Measurements from ENCODE around the gene HMG20A.
A peak's percentile ranks its signal among the peaks of the same experiment; 100 is the strongest.

HMG20A gene

DNA sequence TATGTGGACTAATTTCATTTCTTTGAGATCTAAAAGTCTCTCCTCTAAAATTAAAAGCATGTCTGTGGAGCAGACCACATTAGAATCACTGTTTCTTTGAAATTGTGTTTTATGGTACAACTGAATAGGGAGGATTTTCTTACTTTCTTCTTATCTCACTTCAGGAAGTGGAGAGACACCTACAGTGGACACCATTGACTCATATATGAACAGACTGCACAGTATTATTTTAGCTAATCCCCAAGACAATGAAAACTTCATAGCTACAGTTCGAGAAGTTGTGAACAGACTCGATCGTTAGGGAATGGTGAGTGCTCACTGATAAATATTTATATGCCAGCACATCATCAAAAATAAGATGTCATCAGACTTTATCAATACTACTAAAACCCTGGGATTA, 58.3 kb downstream of the HMG20A start:
- DNase-seq = no peak

DNA sequence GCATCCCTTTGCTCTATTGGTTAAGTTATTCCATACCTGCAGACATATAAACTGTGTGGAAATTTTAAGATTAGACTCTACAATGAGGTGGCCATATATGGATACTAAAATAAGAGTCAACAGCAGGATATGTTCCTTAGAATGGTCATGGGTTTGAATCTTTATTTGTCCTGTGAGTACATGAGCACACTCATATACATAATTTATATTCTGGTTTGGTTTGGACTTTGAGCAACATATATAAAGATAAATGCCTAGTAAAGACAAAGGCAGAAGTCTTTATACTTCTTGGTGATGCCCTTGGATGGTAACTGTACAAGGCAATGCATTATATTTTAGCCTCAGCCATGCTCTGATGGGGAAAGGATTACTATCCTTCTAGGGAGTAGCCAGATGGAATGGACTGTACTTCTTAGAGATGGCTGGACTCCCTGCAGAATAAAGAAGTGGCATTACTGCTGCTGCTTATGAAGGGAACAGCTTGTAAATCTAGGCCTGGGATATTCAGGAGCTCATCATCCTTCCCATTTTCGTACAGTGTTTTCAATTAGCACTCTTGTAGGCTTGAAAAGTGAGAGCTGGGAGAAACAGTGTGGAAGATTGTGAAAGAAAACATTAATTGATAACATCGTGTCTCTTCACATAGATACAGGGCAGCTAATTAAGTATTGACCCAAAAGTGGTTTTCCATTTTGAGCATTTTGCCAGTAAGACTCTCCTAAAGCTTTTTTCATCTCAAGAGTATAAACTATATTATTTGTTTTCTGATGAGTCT, 60.4 kb downstream of the HMG20A start:
- no peak for DNase-seq

DNA sequence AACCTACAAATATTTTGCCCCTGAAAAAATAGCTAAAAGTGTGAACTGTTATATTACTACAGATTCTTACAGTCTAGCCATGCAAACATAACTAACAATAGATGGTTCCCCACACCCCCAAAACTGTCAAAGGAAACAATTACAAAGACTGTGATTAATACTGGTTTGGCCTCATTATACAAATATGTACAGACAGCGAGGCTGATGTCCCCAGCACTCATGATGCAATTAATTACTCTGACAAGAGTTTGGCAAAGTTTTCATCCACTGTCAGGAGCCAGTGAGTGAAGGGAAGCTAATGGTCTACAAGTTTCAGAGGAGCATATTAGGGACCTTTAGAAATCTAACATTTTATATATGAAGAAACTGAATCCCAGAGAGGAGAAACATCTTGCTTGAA, 61.0 kb downstream of the HMG20A start:
- no peak for DNase-seq

DNA sequence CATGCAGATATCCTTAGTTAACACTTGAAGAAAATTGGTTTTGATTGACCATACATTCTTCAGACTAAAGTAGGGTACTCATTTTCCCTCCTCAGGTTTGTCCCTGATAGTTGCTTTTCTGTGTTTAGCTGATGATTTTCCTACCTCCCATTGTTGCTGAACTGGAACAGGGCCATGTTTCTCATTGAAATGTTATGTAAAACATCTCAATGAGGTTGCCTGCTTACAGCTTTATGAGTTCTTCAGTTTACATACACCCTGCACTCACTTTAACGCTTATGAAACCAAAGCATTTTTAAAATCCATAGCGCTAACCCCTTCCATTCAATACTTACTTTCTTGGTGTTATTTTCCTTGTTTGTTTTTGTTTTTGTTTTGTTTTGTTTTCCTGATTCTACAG, 61.9 kb downstream of the HMG20A start:
- no peak for DNase-seq

DNA sequence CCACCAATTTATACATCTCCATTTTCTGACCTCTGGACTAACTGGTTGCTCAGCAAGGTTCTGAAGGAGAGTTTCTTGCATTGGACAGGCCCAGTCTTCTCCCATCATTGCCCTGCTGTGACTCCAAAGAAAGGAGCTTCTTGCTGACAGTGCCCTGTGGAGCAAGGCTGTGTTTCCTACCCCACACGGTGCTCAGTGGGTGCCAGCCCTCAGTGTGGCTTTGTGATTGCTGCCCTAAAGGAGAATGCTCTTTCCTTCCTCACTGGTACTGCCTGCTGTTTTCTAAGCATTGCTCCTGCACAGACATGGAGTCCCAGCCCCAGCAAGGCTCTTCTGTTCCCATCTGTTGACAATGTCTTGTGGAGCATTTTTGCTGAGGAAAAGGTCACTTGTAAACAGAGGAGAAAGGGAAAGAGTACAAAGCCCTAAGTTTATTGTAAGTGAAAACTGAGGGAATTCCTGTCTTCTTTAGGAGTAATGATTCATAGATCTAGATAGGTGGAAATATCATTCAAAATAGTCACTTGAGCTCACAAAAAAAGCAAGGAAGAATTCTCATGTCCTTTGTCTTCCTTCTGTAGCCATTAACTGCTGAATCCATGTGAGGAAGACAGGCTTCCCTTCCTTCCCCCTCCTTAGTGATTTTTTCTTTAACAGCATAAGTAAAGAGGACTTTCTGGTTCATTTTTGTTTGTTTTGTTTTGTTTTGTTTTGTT, 62.9 kb downstream of the HMG20A start:
- no peak for DNase-seq

DNA sequence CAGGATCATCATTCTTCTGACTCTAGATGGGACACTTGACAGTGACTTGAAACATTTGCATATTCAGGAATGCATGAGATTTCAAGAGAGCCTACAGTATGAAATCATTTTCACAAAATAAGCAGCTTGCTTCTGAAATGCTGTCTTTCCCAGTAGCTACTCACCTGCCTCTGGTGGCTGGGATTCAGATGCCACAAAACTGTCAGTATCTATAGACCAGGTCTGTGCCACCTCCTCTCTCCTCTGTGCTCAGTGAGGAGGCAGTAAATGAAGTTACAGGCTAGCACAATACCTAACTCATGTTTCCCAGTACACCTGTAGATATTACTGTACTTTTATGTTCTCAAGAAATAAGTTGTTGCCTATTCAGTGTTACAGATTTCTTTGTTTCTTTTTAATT, 64.3 kb downstream of the HMG20A start:
- DNase-seq = no peak

DNA sequence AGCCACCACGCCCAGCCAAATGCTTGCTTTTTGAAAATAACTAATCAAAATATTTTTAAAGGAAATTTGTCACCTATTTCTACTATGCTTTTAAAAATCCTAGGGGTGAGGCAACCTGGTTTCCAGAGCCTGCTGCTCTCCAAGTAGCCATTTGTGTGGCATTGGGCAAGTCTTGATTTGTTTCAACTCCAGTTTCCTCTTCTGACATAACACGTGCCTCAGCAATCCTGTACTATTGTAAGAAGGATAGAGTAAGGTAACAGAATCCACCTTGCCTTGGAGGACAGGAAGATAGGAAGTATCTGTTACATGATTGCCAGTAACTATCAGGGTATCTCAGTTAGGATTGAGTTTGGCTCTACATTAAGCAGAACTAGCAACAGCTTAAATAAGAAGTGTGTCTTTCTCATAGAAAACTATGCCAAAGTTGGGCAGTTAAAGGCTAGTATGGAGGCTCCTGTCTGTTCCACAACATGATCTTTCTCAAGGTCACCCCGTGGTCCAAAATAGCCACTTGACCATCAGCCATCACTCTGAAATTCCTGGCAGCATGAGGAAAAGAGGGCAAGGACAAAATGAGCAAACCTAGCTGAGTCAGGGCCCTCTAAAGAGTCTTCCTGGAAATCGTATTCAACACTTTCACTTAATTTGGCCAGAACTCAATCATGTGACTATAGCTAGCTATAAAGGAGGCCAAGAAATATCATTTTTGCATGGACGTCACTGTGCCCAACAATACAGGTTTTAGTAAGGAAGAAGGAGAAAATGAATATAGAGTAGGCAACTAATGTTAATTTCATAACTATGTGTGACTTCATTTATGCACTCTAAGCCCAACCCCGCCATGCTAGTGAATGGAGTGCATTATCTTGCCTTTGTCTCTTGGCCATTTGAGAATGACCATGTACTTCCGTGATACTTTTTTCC, 66.1 kb downstream of the HMG20A start:
- no peak for DNase-seq

DNA sequence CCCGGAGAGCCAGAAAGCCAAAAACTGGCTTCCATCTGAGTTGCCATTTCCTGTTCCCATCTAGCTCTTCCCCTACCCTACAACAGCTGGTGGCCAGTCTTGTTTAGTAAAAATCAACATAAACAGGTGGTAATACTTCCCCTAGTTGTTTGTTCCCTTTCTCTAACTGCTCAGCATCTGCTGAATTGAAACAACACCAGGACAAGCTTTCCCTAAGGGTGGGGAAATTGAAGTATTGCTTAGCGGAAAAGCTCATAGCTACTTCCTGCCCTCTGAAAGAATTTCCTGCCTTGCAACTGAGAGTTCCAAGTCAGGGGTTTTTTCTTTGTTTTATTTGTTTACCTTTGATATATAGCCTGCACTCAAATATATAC, 66.8 kb downstream of the HMG20A start:
- no peak for DNase-seq

DNA sequence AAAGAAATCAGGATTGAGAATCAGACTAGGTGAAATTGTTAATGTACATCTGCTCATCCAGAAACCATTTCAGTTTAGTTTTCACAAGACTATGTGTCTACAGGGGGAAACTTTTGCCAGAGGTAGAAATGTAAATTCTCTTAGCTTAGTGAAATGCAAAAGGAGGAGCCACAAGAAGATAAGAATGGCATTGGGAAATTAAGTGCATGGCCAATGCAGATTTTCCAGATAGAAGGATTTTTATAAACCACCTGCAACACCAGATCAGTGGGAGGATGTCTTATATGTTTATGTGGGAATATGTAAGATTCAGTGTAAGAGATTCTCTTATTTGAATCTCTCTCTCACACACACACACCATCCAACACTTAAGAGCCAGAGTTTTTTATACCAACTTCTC, 67.2 kb downstream of the HMG20A start:
- DNase-seq = no peak

DNA sequence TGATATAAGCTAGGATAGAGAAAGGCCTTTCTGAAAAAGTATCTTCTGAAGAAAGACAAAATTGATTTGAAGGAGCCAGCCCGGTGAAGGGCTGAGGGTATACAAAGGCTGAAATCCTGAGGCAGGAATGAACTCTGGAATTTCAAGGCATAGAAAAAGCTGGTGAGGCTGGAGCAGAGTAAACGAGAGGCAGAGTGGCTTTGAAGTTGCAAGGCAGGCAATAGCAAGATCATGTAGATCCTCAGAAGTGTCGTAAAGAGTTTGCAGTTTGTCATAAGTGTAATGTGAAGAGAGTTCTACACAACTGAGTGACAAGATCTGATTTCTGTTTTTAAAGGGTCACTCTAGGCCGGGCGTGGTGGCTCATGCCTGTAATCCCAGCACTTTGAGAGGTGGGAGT, 69.0 kb downstream of the HMG20A start:
- DNase-seq = no peak

DNA sequence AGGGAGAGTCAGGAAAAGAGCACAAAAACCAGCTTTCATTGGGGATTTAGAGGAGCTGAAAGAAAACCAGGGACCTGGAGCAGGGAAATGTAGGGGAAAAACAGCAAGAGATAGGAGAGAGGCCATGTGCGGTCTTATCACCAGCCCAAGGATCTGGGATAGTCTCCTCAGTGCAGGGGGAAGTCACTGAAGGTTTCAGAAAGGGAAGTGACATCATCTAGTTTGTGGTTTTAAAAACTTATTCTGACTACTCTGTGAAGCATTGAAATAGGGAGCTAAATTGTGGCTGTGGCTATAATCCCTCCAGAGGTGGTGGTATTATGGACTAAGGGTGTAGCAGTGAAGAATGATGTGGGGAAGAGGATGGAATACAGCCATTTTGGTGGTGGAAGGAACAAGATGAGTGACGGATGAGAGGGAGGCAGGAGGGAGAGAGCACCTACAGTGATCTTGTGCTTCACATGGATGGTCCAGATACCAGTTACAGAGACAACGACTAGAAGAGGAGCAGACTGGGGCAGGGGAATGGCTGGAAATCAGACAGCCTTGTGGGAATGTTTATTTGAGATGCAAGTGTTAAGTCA, 72.7 kb downstream of the HMG20A start:
- DNase-seq = peak; percentile 75 to 79

DNA sequence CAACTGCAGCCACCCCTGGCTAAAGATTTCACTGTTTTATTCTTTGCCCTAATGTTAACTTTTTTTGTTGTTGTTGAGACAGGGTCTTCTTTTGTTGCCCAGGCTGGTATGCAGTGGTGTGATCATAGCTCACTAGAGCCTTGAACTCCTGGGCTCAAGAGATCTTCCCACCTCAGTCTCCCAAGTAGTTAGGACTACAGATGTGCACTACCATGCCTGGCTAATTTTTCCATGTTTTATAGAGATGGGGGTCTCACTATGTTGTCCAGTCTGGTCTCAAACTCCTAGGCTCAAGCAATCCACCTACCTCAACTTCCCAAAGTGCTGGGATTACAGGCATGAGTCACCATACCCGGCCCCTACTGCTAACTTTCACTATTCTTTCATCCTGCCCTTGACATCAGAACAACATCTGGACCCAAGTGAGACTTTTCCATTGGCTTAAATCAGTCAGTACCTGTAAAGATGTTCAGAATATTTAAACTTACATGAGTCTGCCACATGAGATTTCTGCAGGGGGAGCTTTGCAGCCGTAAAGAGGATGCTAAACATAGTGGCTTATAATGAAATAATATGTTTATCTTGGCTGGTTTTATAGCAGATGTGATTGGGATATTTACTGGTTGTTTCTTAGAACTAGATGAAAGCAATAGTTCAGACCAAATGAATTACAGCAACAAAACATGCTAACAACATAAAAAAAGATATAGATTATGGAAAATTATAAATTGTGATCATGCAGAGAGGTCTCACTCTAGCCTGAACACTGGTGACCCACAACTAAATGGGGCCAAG, 73.6 kb downstream of the HMG20A start:
- DNase-seq = no peak

DNA sequence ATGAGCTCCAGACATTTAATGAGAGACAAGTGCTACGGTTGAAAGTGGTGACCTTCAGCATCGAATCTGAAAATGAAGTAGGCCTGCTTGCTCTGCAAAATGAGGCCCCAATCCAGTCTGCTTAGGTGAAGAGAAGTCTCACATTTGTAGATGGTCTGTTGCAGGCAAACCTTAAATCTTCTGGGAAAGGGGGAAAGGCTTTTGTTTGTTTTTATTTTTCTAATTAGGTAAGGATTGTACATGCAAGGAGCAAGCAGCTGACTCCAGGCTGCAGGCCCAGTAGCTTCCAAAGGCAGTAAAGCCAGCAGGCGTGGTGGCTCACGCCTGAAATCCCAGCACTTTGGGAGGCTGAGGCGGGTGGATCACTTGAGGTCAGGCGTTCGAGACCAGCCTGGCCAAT, 74.3 kb downstream of the HMG20A start:
- DNase-seq = no peak

DNA sequence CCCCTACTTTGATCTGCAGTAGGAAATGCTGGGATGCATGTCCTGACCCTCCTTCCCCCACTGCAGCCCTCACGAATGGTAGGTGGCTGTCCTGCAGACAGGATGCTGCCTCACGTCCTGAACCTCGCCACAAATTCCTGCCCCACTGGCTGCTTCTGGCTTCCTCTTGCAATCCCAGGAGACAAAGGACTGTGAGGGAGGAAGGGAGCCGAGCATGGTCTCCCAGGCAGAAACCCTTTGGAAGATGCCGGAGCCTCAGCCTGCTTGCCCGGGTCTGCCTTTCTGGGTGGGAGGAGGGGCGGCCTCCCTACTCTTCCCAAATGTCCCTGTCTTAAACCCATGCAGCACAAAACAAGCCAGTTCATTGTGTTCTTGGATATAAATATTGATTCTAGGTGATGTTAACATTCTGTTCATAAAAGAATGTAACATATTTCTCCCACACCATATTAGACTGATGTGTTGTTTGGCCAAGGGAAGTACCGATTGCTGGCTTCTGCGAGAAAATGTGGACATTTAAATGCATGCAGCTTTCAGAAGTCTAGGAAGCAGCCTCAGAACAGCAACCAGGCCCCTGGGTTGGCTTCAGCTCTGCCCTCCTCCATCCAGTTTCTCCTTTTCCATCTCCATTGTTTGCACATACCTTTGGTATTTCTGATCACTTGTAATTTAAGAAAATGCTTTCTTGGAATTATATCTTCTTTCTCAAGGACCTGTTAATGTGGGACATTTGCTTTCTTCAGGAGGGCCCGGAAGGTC, 75.3 kb downstream of the HMG20A start:
- DNase-seq = no peak

DNA sequence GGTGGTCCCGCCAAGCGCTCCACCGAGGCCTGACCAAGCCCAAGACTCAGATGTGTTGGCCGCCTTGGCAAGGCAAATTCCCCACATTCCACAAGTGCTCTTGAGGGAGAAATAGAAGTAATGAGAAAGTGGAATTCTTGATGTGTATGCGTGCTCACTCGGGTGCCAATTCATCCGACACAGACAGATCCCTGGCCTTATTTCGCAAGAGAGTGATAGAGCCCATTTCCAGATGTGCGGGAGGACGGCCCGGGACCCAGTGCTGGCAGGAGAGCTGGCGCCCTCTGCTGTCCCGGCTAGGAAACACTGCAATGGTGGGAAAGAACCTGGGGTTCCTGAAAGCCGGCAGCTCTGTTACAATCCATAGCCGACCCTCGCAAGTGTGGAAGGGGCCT, 76.0 kb downstream of the HMG20A start:
- peak; percentile 39 to 82 for DNase-seq

DNA sequence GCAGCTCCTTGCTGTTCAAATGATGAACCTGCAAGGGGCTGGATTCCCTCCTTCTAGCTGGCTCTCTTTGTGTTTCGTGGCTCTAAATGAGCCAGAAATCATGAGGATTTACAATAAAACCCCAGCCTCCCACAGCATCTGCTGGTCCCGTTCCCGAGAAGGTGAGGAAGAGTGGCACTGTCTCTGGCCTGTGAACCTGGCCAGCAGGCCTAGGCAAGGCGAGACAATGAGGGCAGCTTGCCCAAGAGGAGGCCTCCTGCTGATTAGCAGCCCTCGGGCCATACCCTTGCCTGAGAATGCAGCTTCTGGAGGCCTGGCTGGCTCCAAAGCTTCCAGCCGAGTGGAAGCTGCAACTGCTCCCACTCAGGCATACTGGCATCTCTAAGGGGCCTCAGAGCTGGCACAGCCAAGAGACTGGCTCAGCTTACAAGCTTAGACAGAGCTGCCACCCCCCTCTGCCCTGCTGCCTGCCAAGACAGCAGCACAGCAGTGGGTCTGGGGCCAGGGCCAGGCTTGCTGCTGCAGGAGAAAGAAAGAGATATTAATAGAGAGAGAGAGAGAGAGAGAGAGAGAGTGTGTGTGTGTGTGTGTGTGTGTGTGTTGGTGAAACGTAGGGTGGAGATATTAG, 76.5 kb downstream of the HMG20A start:
- no peak for DNase-seq

DNA sequence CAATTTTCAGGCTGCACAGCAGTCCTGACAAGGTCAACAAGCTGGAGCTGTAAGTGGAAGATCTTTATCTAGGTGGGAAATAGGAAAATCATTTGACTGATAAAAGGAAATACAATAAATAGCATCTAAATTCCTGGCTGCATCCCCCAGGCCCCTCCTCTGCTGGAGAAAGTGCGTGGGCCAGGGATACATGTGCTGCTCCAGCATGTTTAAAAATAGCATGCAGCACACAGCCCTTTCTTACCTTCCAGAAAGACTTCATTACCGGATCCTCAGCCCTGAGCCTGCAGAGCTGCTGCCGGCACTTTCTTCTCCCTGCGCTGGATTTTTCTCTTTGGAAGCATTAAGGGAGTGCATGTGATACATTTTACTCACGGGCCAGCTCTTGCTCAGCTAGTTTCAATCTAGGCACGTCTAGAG, 77.3 kb downstream of the HMG20A start:
- DNase-seq = no peak

DNA sequence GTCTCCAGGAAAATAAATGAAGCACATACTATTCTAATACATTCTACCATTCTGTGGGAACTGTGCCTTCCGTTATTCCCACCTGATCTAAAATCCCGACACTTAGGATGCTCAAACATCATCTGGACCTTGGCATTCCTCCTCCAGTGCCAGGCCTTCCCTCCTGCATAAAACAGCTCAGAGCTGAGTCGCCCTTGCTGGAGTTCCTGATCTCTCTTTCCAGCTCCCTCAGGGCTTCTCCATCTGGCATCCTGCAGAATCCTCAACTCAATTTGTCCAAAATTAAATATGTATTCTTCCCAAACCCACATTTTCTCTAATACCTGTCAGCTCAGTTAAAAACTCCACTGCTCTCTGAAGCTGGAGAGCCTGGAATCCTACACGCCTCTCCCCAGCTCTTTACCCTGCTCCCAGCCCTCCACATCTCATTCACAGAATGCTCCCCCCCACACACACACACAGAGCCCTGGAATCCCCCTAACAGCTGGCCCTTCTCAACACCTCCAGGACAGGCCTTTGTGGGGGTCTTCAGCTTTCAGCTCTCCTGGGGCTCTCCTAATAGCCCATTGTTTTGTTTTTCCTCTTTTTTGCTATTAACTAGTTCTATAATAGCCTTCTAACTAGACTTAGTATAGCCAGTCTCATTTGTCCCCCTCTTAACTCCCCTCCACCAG, 78.5 kb downstream of the HMG20A start:
- DNase-seq = no peak

DNA sequence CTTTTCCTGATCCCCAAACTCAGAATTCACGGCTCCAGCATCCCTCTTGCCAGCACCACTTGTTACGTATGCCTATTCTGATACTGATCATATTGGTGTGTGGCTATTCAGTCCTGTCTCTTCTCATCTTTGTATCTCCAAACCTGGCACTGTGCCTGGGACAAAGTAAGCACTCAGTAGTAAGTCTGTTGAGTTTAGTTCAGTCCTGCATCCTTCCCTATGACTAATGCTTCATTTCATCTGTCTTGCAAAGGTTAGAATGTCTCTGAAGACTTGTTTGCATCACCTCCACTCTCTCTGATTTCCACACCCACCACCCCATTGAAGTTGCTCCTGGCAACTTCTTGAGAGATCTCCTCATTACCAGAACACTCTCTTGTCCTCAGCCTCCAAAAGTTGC, 80.3 kb downstream of the HMG20A start:
- DNase-seq = no peak

DNA sequence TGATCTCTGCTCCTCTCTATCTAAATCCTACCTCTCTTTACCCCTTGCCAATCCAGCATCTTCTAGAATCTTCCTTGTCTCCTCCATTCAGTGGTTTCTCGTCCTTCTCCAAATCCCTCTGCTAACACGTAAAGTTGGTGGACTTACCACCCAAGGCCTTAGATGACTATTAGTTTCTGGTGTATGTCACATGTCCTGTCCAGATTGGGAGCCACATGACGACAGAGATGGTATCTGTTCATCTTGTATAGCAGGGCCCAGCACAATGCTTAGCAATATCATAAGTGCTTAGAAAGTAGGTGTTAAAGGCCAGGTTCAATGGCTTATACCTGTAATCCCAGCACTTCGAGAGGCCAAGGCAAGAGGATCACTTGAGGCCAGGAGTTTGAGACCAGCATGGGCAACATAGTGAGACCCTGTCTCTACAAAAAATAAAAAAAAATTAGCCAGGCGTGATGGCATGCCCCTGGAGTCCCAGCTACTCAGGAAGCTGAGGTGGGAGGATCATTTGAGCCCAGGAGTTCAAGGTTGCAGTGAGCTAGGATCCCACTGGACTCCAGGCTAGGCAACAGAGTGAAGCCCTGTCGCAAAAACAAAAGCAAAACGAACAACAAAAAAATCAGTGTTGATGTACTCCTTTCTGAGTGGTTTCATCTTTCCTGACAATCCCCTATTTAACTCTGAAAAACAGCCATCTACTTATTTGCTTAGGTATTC, 81.8 kb downstream of the HMG20A start:
- no peak for DNase-seq
